ENCODE data around the gene AP1G2. TPM values are rescaled to one million over a fixed set of nuclear protein-coding genes. Genes with fewer than 3 reads are reported as not detected.

AP1G2 gene
- total and polyA plus RNA-seq, 2 of the 13 experiments (the other 11 are each of a cell fraction or from before 2014, with no cell fraction given): 96.9 to 611 TPM

DNA sequence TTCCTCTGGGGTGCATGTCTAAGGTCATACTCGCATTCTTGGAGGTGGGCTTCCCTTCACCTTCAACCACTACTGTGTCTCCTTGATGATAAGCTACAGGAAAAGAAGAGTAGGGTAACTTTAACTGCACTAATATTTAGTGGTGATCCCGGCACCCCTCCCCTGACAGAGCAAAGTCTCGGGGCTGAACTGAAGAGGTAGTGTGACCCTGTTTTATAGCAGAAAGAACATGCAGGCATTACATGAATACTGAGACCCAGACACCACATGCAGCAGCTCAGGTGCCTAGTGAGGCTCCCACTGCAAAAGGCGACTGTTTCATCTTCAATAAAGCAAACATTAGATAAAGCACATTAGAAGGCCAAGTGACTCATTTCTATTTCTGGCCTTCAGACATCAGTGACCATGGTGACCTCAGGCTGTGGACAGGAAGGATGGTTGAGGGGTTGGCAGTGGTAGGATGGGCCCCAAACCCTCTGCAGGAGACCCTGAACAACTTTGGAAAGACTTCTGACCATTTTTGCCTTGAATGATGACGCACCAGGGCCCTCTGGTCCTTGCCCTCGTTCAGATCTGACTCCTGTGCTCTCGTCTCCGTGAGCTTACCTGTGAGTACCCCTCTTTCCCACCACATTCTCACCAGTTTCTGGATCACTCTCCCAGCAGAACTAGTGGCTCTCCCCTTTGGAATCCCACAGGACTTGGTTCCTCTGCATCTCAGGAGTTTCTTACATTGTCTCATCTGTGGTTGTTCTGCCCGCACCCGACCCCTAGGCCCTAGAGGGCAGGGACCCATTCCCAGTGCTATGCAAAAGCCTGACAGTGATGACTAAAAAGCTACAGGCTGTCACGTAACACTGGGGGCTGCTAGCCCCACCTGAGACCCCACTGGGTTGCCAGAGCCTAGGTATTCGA is 34.8 kb upstream of the AP1G2 start (continued):
- 0 out of 2 replicates have a peak, but pooled peaks have one; percentile 66 for TF ChIP-seq ZBTB4 (CRISPR knock-in tag; IDR thresholded peaks at IDR 0.05; ENCODE audit: borderline replicate concordance)
- TF ChIP-seq, protein P1, sequence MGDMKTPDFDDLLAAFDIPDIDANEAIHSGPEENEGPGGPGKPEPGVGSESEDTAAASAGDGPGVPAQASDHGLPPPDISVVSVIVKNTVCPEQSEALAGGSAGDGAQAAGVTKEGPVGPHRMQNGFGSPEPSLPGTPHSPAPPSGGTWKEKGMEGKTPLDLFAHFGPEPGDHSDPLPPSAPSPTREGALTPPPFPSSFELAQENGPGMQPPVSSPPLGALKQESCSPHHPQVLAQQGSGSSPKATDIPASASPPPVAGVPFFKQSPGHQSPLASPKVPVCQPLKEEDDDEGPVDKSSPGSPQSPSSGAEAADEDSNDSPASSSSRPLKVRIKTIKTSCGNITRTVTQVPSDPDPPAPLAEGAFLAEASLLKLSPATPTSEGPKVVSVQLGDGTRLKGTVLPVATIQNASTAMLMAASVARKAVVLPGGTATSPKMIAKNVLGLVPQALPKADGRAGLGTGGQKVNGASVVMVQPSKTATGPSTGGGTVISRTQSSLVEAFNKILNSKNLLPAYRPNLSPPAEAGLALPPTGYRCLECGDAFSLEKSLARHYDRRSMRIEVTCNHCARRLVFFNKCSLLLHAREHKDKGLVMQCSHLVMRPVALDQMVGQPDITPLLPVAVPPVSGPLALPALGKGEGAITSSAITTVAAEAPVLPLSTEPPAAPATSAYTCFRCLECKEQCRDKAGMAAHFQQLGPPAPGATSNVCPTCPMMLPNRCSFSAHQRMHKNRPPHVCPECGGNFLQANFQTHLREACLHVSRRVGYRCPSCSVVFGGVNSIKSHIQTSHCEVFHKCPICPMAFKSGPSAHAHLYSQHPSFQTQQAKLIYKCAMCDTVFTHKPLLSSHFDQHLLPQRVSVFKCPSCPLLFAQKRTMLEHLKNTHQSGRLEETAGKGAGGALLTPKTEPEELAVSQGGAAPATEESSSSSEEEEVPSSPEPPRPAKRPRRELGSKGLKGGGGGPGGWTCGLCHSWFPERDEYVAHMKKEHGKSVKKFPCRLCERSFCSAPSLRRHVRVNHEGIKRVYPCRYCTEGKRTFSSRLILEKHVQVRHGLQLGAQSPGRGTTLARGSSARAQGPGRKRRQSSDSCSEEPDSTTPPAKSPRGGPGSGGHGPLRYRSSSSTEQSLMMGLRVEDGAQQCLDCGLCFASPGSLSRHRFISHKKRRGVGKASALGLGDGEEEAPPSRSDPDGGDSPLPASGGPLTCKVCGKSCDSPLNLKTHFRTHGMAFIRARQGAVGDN (CRISPR knock-in tag; IDR thresholded peaks at IDR 0.05): peak; percentile 72
- no peak for TF ChIP-seq ZBTB2 (CRISPR knock-in tag; IDR thresholded peaks at IDR 0.05; ENCODE audit: low read depth)
- TF ChIP-seq ZKSCAN1 (IDR thresholded peaks at IDR 0.05; ENCODE audit: low read length): peak; percentile 66; the same call in 1 of the 2 replicates
- TF ChIP-seq ZBTB46 (CRISPR knock-in tag; IDR thresholded peaks at IDR 0.05; ENCODE audit: borderline replicate concordance): no peak
- TF ChIP-seq CAMTA2 (CRISPR knock-in tag; IDR thresholded peaks at IDR 0.05; ENCODE audit: borderline replicate concordance): no peak
- TF ChIP-seq BRD4 (CRISPR knock-in tag; IDR thresholded peaks at IDR 0.05): no peak
- no peak for TF ChIP-seq ZSCAN29 (CRISPR knock-in tag; conservative IDR thresholded peaks at IDR 0.05)
- TF ChIP-seq ZNF660 (CRISPR knock-in tag; IDR thresholded peaks at IDR 0.05; ENCODE audit: borderline replicate concordance, low read depth): no peak
- no peak for TF ChIP-seq IRX3 (CRISPR knock-in tag; IDR thresholded peaks at IDR 0.05; ENCODE audit: borderline replicate concordance, low read depth)
- TF ChIP-seq ZNF878 (CRISPR knock-in tag; IDR thresholded peaks at IDR 0.05): peak; percentile 76
- no peak for TF ChIP-seq SSRP1 (CRISPR knock-in tag; IDR thresholded peaks at IDR 0.05)
- TF ChIP-seq TAF15 (IDR thresholded peaks at IDR 0.05; ENCODE audit: low read depth, low read length, poor library complexity, severe bottlenecking): no peak
- TF ChIP-seq SOX5 (CRISPR knock-in tag; IDR thresholded peaks at IDR 0.05; ENCODE audit: borderline replicate concordance): peak; percentile 89
- TF ChIP-seq HNRNPLL (IDR thresholded peaks at IDR 0.05; ENCODE audit: low read depth, low read length, poor library complexity, severe bottlenecking): no peak
- no peak for TF ChIP-seq GPN1 (CRISPR knock-in tag; IDR thresholded peaks at IDR 0.05; ENCODE audit: borderline replicate concordance)
- 0 out of 2 replicates have a peak, but pooled peaks have one; percentile 51 for TF ChIP-seq ZNF224 (CRISPR knock-in tag; IDR thresholded peaks at IDR 0.05)
